Gastrocnemius medialis (tissue), 4 donors: Measurements from ENCODE around the gene SLTM. TPM values are rescaled to one million over a fixed set of nuclear protein-coding genes. Genes with fewer than 3 reads are reported as not detected.

Experiments used
- ATAC-seq, 2 donors: fragments of 150-250 bp; one replicate each; pipeline ENCODE4 v1.9.1; 2016
- DNase-seq, 2 donors: peaks; one replicate each; pipeline ENCODE4 v3.0.0-alpha.2; 2019
- H3K27ac ChIP-seq, 4 donors: fragments of 200-600 bp; sonication (generic); 1 replicate in 1 of 4; 2 replicates in 3 of 4; pipeline ENCODE4 v1.5.1; 2016 to 2018; ENCODE audit warnings: mild to moderate bottlenecking in 2 of 4, moderate library complexity in 1 of 4
- H3K27me3 ChIP-seq, 3 donors: fragments of 200-600 bp; sonication (generic) in 2 of 3; 1 replicate in 1 of 3; 2 replicates in 2 of 3; pipeline versions ENCODE4 v1.5.1 to v1.6.0; 2016 to 2019; ENCODE audit warnings: mild to moderate bottlenecking in 1 of 3, moderate library complexity in 1 of 3
- H3K36me3 ChIP-seq, 2 donors: fragments of 200-600 bp; sonication (generic) in 1 of 2; one replicate each; pipeline ENCODE4 v1.5.1; 2017 to 2018
- H3K4me1 ChIP-seq, 2 donors: fragments of 200-600 bp; sonication (generic) in 1 of 2; one replicate each; pipeline ENCODE4 v1.5.1; 2016 to 2017; ENCODE audit warnings: mild to moderate bottlenecking in 2 of 2
- H3K4me3 ChIP-seq, 4 donors: fragments of 200-600 bp; sonication (generic) in 3 of 4; 1 replicate in 1 of 4; 2 replicates in 3 of 4; pipeline ENCODE4 v1.5.1; 2016 to 2019; ENCODE audit warnings: mild to moderate bottlenecking in 2 of 4
- H3K9me3 ChIP-seq, 3 donors: fragments of 200-600 bp; sonication (generic) in 2 of 3; 1 replicate in 1 of 3; 2 replicates in 2 of 3; pipeline ENCODE4 v1.5.1; 2016 to 2019
- POLR2A ChIP-seq, 2 donors: fragments of 450-650 bp; IDR thresholded peaks; one replicate each; pipeline ENCODE4 v1.6.1; 2017; ENCODE audit warnings: antibody characterized with exemption in 2 of 2, mild to moderate bottlenecking in 2 of 2, moderate library complexity in 2 of 2
- in situ Hi-C, 4 donors: fragments of 200-750 bp; cut with MboI; loops; one replicate each; pipeline versions ENCODE4 v1.15.0 to v1.8.0; 2017; ENCODE audit warnings: low sequenced_read_pairs in 4 of 4
- intact Hi-C: fragments of 100-400 bp; cut with DNase I; formaldehyde crosslinking; loops from one replicate; pipeline ENCODE4 v1.15.1; 2023; ENCODE audit warnings: low total_unique reads
- total RNA-seq, 4 donors: library from RNA; depleted of rRNA; stranded (reverse); fragments of >200 nt; gene quantifications; one replicate each; pipeline versions ENCODE4 v1.1.0 to v1.2.3, GENCODE V29; 2016
- TF ChIP-seq, protein P1 (sequence below), 5 experiments: fragments of 450-650 bp in 3 of 5; fragments of 200-600 bp in 2 of 5; sonication (generic) in 2 of 5; IDR thresholded peaks in 4 of 5; conservative IDR thresholded peaks in 1 of 5; 1 replicate in 4 of 5; 2 replicates in 1 of 5; pipeline ENCODE4 v1.5.1; 2016 to 2019; ENCODE audit warnings: antibody characterized with exemption in 5 of 5, mild to moderate bottlenecking in 3 of 5, moderate library complexity in 3 of 5

SLTM gene
- total RNA-seq, 4 donors from 2014 or later = 46.5 to 76.2 (median 60.9) TPM

GRCh38 chr15:58870451-58870850, 63.0 kb downstream of the SLTM start:
- Histone ChIP-seq H3K36me3 (no peaks in the 10 kb centered on the region), H3K9me3 (no peaks in the 10 kb centered on the region), H3K4me3 (no peak overlapping the region), H3K27me3 (no peaks in the 10 kb centered on the region), H3K27ac (no peak overlapping the region), H3K4me1 (no peaks in the 10 kb centered on the region)
- DNase-seq = no peak
- TF ChIP-seq, protein P1, sequence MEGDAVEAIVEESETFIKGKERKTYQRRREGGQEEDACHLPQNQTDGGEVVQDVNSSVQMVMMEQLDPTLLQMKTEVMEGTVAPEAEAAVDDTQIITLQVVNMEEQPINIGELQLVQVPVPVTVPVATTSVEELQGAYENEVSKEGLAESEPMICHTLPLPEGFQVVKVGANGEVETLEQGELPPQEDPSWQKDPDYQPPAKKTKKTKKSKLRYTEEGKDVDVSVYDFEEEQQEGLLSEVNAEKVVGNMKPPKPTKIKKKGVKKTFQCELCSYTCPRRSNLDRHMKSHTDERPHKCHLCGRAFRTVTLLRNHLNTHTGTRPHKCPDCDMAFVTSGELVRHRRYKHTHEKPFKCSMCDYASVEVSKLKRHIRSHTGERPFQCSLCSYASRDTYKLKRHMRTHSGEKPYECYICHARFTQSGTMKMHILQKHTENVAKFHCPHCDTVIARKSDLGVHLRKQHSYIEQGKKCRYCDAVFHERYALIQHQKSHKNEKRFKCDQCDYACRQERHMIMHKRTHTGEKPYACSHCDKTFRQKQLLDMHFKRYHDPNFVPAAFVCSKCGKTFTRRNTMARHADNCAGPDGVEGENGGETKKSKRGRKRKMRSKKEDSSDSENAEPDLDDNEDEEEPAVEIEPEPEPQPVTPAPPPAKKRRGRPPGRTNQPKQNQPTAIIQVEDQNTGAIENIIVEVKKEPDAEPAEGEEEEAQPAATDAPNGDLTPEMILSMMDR (IDR thresholded peaks at IDR 0.05 in 4 of 5, conservative IDR thresholded peaks at IDR 0.05 in 1 of 5) = no peak
- no peak for TF ChIP-seq POLR2A (IDR thresholded peaks at IDR 0.05)
- no peak for ATAC-seq
- intact Hi-C loops (no loop called here), in situ Hi-C loops (no loop called here)

- Histone ChIP-seq H3K36me3 (no peaks in the 10 kb centered on the region), H3K4me3 (no peak overlapping the region), H3K4me1 (no peaks in the 10 kb centered on the region), H3K27ac (no peak overlapping the region), H3K9me3 (no peaks in the 10 kb centered on the region), H3K27me3 (no peaks in the 10 kb centered on the region)
- TF ChIP-seq, protein P1 (IDR thresholded peaks at IDR 0.05 in 4 of 5, conservative IDR thresholded peaks at IDR 0.05 in 1 of 5) = no peak
- TF ChIP-seq POLR2A (IDR thresholded peaks at IDR 0.05) = no peak
- ATAC-seq = no peak
- DNase-seq = no peak
- intact Hi-C loops (no loop called here), in situ Hi-C loops (no loop called here)
Measured at GRCh38 chr15:58867926-58868325, 65.6 kb downstream of the SLTM start.

- Histone ChIP-seq H3K27me3 (no peaks in the 10 kb centered on the region), H3K4me1 (no peaks in the 10 kb centered on the region), H3K36me3 (no peaks in the 10 kb centered on the region), H3K4me3 (peak overlapping the region; percentile 24 to 50 (median 44)), H3K9me3 (no peaks in the 10 kb centered on the region), H3K27ac (no peak overlapping the region)
- in situ Hi-C loops (no loop called here), intact Hi-C loops (no loop called here)
- DNase-seq (no peak), ATAC-seq (peak; percentile 38 to 39)
- TF ChIP-seq, protein P1 (IDR thresholded peaks at IDR 0.05 in 4 of 5, conservative IDR thresholded peaks at IDR 0.05 in 1 of 5) = no peak
- no peak for TF ChIP-seq POLR2A (IDR thresholded peaks at IDR 0.05)
Measured at GRCh38 chr15:58865425-58865880, 68.0 kb downstream of the SLTM start.

DNA sequence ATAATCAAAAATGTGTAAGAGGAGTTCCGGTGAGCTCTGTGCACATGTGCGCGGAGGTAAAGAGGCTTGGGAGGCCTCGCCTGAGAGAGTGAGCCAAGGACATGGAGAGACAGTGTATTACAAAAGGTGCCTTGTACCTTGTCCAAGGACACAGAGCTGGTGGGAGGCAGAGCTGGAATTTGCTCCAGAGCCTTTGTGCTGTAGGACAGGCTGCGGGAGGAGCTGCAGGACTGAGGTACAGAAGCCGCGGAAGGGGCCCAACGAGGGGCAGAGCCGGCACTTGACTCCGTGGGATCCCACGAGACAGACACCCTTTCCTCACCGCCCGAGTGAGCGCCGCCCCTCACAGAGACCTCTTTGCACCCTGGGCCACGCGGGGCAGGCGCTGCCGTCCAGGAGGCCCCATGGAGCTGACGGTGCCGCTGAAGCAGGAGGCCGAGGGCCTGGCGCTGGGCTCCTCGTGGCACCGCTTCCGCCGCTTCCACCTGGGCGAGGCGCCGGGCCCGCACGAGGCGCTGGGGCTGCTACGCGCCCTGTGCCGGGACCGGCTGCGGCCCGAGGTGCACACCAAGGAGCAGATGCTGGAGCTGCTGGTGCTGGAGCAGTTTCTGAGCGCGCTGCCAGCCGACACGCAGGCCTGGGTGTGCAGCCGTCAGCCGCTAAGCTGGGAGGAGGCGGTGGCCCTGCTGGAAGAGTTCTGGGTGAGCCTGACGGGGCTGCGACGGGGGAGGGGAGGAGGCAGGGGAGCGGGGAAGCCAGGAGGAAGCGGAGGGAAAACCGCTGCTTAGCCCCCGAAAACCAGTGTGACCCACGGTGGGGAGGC, 68.7 kb downstream of the SLTM start:
- no peaks in the 10 kb centered on the region for H3K27me3 ChIP-seq
- H3K9me3 ChIP-seq = no peaks in the 10 kb centered on the region
- ATAC-seq (peak; percentile 44 to 63), DNase-seq (peak in 1 of 2 donors; percentile 23)
- H3K4me1 ChIP-seq = no peaks in the 10 kb centered on the region
- H3K36me3 ChIP-seq = no peaks in the 10 kb centered on the region
- TF ChIP-seq, protein P1 (IDR thresholded peaks at IDR 0.05 in 4 of 5, conservative IDR thresholded peaks at IDR 0.05 in 1 of 5) = no peak
- TF ChIP-seq POLR2A (IDR thresholded peaks at IDR 0.05) = no peak
- H3K4me3 ChIP-seq = peak overlapping the region; percentile 24 to 50 (median 44)
- H3K27ac ChIP-seq = no peak overlapping the region
- in situ Hi-C loops = no loop called here
- intact Hi-C loops = no loop called here
